CD14-positive monocyte (primary cell): Measurements from ENCODE around the gene IFNL2. TPM values are rescaled to one million over a fixed set of nuclear protein-coding genes. Genes with fewer than 3 reads are reported as not detected.

Source experiments
- DNase-seq, 3 donors: peaks; one replicate each; pipeline ENCODE4 v3.0.0-alpha.2; 2011 to 2022
- H2AFZ ChIP-seq: 2 replicates; pipeline ENCODE4 v1.6.0; 2012; ENCODE audit warnings: mild to moderate bottlenecking, low read depth, low read length, inconsistent platforms; ENCODE audit not compliant: insufficient read depth, poor library complexity, severe bottlenecking
- H3K27ac ChIP-seq, 2 donors: 1 replicate in 1 of 2; 2 replicates in 1 of 2; pipeline ENCODE4 v1.5.1; 2012 to 2013; ENCODE audit warnings: low read length in 2 of 2, control low read depth in 1 of 2, inconsistent platforms in 1 of 2, low read depth in 1 of 2, mild to moderate bottlenecking in 1 of 2
- H3K27me3 ChIP-seq, 2 donors: one replicate each; pipeline versions ENCODE4 v1.6.0 to v1.6.1; 2011 to 2013; ENCODE audit warnings: low read length in 2 of 2; ENCODE audit not compliant: control insufficient read depth in 2 of 2, insufficient read depth in 2 of 2
- H3K36me3 ChIP-seq, 2 donors: replicated peaks in 1 of 2; 1 replicate in 1 of 2; 2 replicates in 1 of 2; pipeline versions ENCODE4 v1.5.1 to v1.6.1; 2012 to 2013; ENCODE audit warnings: low read length in 2 of 2, control low read depth in 1 of 2, inconsistent platforms in 1 of 2, mild to moderate bottlenecking in 1 of 2; ENCODE audit not compliant: insufficient read depth in 2 of 2, control insufficient read depth in 1 of 2
- H3K4me1 ChIP-seq, 2 donors: 1 replicate in 1 of 2; 2 replicates in 1 of 2; pipeline versions ENCODE4 v1.5.1 to v1.6.1; 2012 to 2013; ENCODE audit warnings: low read length in 2 of 2, control low read depth in 1 of 2, inconsistent platforms in 1 of 2, mild to moderate bottlenecking in 1 of 2, moderate library complexity in 1 of 2; ENCODE audit not compliant: insufficient read depth in 2 of 2, control insufficient read depth in 1 of 2
- H3K4me2 ChIP-seq: replicated peaks from 2 replicates; pipeline ENCODE3; 2012; ENCODE audit warnings: low read length, moderate library complexity, mild to moderate bottlenecking; ENCODE audit not compliant: poor library complexity, severe bottlenecking; ENCODE audit errors: extremely low read depth
- H3K4me3 ChIP-seq, 3 experiments: fragments of 200-600 bp in 1 of 3; sonication (generic) in 1 of 3; replicated peaks in 1 of 3; 1 replicate in 2 of 3; 2 replicates in 1 of 3; pipeline ENCODE4 v1.5.1; 2011 to 2013; ENCODE audit warnings: low read length in 3 of 3, mild to moderate bottlenecking in 3 of 3, control low read depth in 2 of 3, low read depth in 2 of 3, inconsistent platforms in 1 of 3, moderate library complexity in 1 of 3
- H3K79me2 ChIP-seq: 2 replicates; pipeline ENCODE4 v1.6.0; 2012; ENCODE audit warnings: mild to moderate bottlenecking, control low read depth, inconsistent platforms, low read length, moderate library complexity; ENCODE audit not compliant: insufficient read depth
- H3K9ac ChIP-seq: 2 replicates; pipeline ENCODE4 v1.6.0; 2017; ENCODE audit warnings: low read length, mild to moderate bottlenecking; ENCODE audit not compliant: insufficient read depth, poor library complexity, severe bottlenecking
- H3K9me3 ChIP-seq, 2 donors: replicated peaks in 1 of 2; 1 replicate in 1 of 2; 2 replicates in 1 of 2; pipeline versions ENCODE4 v1.5.1 to v1.6.1; 2012 to 2013; ENCODE audit warnings: low read length in 2 of 2, control low read depth in 1 of 2; ENCODE audit not compliant: control insufficient read depth in 1 of 2, insufficient read depth in 1 of 2
- H4K20me1 ChIP-seq: 2 replicates; pipeline ENCODE4 v1.6.0; 2012; ENCODE audit warnings: mild to moderate bottlenecking, low read length, control low read depth, moderate library complexity; ENCODE audit not compliant: insufficient read depth
- H3K27ac Mint-ChIP-seq, 7 donors: one replicate each; pipeline ENCODE4 v1.8.0; 2020; ENCODE audit warnings: mild to moderate bottlenecking in 7 of 7, mixed read lengths in 7 of 7, moderate library complexity in 6 of 7, inconsistent platforms in 2 of 7
- H3K27me3 Mint-ChIP-seq, 3 donors: one replicate each; pipeline ENCODE4 v1.8.0; 2021 to 2022; ENCODE audit warnings: low read depth in 3 of 3, mild to moderate bottlenecking in 3 of 3, mixed read lengths in 3 of 3, moderate library complexity in 3 of 3, inconsistent platforms in 1 of 3
- H3K36me3 Mint-ChIP-seq, 2 donors: one replicate each; pipeline ENCODE4 v1.8.0; 2020; ENCODE audit warnings: mixed read lengths in 2 of 2, inconsistent platforms in 1 of 2, mild to moderate bottlenecking in 1 of 2
- H3K4me1 Mint-ChIP-seq: one replicate; pipeline ENCODE4 v1.8.0; 2020; ENCODE audit warnings: mild to moderate bottlenecking, mixed read lengths
- H3K4me3 Mint-ChIP-seq, 2 donors: one replicate each; pipeline ENCODE4 v1.8.0; 2020; ENCODE audit warnings: mild to moderate bottlenecking in 2 of 2, mixed read lengths in 2 of 2, moderate library complexity in 1 of 2
- H3K9me3 Mint-ChIP-seq, 7 donors: one replicate each; pipeline ENCODE4 v1.8.0; 2020 to 2022; ENCODE audit warnings: mixed read lengths in 7 of 7, mild to moderate bottlenecking in 6 of 7, moderate library complexity in 6 of 7, inconsistent platforms in 2 of 7
- CTCF ChIP-seq: fragments of 200-600 bp; IDR thresholded peaks from one replicate; pipeline ENCODE4 v1.8.0; 2022; ENCODE audit warnings: antibody characterized with exemption, mild to moderate bottlenecking
- WGBS: methylation state at CpG from one replicate; pipeline ENCODE4 v1.1.5; 2013; ENCODE audit warnings: missing lambda C conversion rate; ENCODE audit not compliant: insufficient coverage; 5-methylcytosine and 5-hydroxymethylcytosine counted together
- intact Hi-C, 2 donors: fragments of 100-400 bp; cut with micrococcal nuclease; formaldehyde crosslinking; loops; one replicate each; pipeline versions ENCODE4 v1.15.0 to v1.15.1; 2023
- polyA plus RNA-seq, 3 donors: library from polyadenylated mRNA; depleted of rRNA in 1 of 3; unstranded in 2 of 3; stranded (reverse) in 1 of 3; fragments of 300-500 nt in 2 of 3; fragments of >200 nt in 1 of 3; fragmentation: Illumina TruSeq in 2 of 3; gene quantifications; 1 replicate in 2 of 3; 2 replicates in 1 of 3; pipeline ENCODE4 v1.2.3, GENCODE V29; 2012 to 2021

Gene IFNL2
- polyA plus RNA-seq, 3 donors, result not detected

- DNase-seq, result no peak
- no peaks in the 10 kb centered on the region for H3K27me3 ChIP-seq
- Mint-ChIP-seq H3K27ac (no peak overlapping the region), H3K9me3 (peaks cover 0 to 7% (median 0%) of the 10 kb centered on the region in 7 donors), H3K4me3 (no peak overlapping the region), H3K27me3 (peaks cover 12 to 17% (median 13%) of the 10 kb centered on the region in 3 donors), H3K36me3 (no peaks in the 10 kb centered on the region), H3K4me1 (no peaks in the 10 kb centered on the region)
- H4K20me1 ChIP-seq, result no peaks in the 10 kb centered on the region
- H2AFZ ChIP-seq, result no peak overlapping the region
- no peaks in the 10 kb centered on the region for H3K36me3 ChIP-seq
- H3K4me2 ChIP-seq, result no peak overlapping the region
- TF ChIP-seq CTCF, result no peak
- no peak overlapping the region for H3K27ac ChIP-seq
- H3K9ac ChIP-seq, result no peak overlapping the region
- no peaks in the 10 kb centered on the region for H3K79me2 ChIP-seq
- intact Hi-C loops, result no loop called here
- WGBS, result 80% methylated on average over 19 of the region's 29 CpGs
- H3K4me1 ChIP-seq, result no peaks in the 10 kb centered on the region
- no peak overlapping the region for H3K4me3 ChIP-seq
- no peaks in the 10 kb centered on the region for H3K9me3 ChIP-seq
Observed at GRCh38 chr19:39254531-39255345, 13.5 kb upstream of the IFNL2 start.

GRCh38 chr19:39257227-39257626 is 11.0 kb upstream of the IFNL2 start:
- intact Hi-C loops, result no loop called here
- Mint-ChIP-seq H3K36me3 (no peaks in the 10 kb centered on the region), H3K4me1 (no peaks in the 10 kb centered on the region), H3K9me3 (peaks cover 0 to 7% (median 0%) of the 10 kb centered on the region in 7 donors), H3K27me3 (peaks cover 9 to 20% (median 17%) of the 10 kb centered on the region in 3 donors), H3K27ac (no peak overlapping the region), H3K4me3 (no peak overlapping the region)
- H3K27ac ChIP-seq, result no peak overlapping the region
- no CpG with 5 or more reads among the region's 4 CpGs for WGBS
- no peaks in the 10 kb centered on the region for H3K79me2 ChIP-seq
- H3K4me3 ChIP-seq, result no peak overlapping the region
- H3K4me2 ChIP-seq, result no peak overlapping the region
- no peaks in the 10 kb centered on the region for H3K36me3 ChIP-seq
- H2AFZ ChIP-seq, result no peak overlapping the region
- H3K9me3 ChIP-seq, result no peaks in the 10 kb centered on the region
- no peaks in the 10 kb centered on the region for H3K4me1 ChIP-seq
- H3K9ac ChIP-seq, result no peak overlapping the region
- no peaks in the 10 kb centered on the region for H4K20me1 ChIP-seq
- no peak for DNase-seq
- peaks cover 2 to 6% of the 10 kb centered on the region in 2 donors for H3K27me3 ChIP-seq
- no peak for TF ChIP-seq CTCF
